H9 (cell line): ENCODE results near the gene CHRNA4. TPM values are rescaled to one million over a fixed set of nuclear protein-coding genes. Genes with fewer than 3 reads are reported as not detected.

Experiments
- DNase-seq: peaks from one replicate; pipeline ENCODE4 v3.0.0-alpha.2; 2017
- H2AFZ ChIP-seq: one replicate; pipeline ENCODE4 v1.6.1; 2013; ENCODE audit warnings: mild to moderate bottlenecking, low read length, control low read depth, moderate library complexity
- H2AK5ac ChIP-seq: 2 replicates; pipeline ENCODE4 v1.6.1; 2013; ENCODE audit warnings: low read length, control low read depth, mixed read lengths; ENCODE audit not compliant: insufficient read length
- H2BK120ac ChIP-seq: one replicate; pipeline ENCODE4 v1.6.1; 2013; ENCODE audit warnings: low read depth, mild to moderate bottlenecking, low read length, control low read depth, inconsistent platforms; ENCODE audit not compliant: poor library complexity, severe bottlenecking
- H2BK12ac ChIP-seq: 2 replicates; pipeline ENCODE4 v1.6.1; 2013; ENCODE audit warnings: low read length, control low read depth, mixed read lengths, low read depth; ENCODE audit not compliant: insufficient read length
- H2BK15ac ChIP-seq: 2 replicates; pipeline ENCODE4 v1.6.1; 2013; ENCODE audit warnings: low read depth, low read length, control low read depth
- H2BK20ac ChIP-seq: one replicate; pipeline ENCODE4 v1.6.1; 2013; ENCODE audit warnings: low read depth, mild to moderate bottlenecking, low read length, control low read depth, inconsistent platforms; ENCODE audit not compliant: poor library complexity, severe bottlenecking
- H2BK5ac ChIP-seq: 2 replicates; pipeline ENCODE4 v1.6.1; 2013; ENCODE audit warnings: low read length, control low read depth, mixed read lengths; ENCODE audit not compliant: insufficient read length
- H3K14ac ChIP-seq: 2 replicates; pipeline ENCODE4 v1.6.1; 2013; ENCODE audit warnings: low read length, control low read depth; ENCODE audit not compliant: insufficient read depth
- H3K18ac ChIP-seq: 2 replicates; pipeline ENCODE4 v1.6.1; 2013; ENCODE audit warnings: low read depth, mild to moderate bottlenecking, mixed read lengths, low read length, control low read depth; ENCODE audit not compliant: insufficient read length
- H3K23ac ChIP-seq: 2 replicates; pipeline ENCODE4 v1.6.1; 2013; ENCODE audit warnings: low read length, control low read depth, mixed read lengths, low read depth; ENCODE audit not compliant: insufficient read length
- H3K23me2 ChIP-seq: 2 replicates; pipeline ENCODE4 v1.6.1; 2013; ENCODE audit warnings: low read depth, mild to moderate bottlenecking, mixed read lengths, low read length, control low read depth; ENCODE audit not compliant: insufficient read length, poor library complexity, severe bottlenecking
- H3K27ac ChIP-seq: 2 replicates; pipeline ENCODE4 v1.5.1; 2013; ENCODE audit warnings: low read length, control low read depth, mixed read lengths, low read depth; ENCODE audit not compliant: insufficient read length
- H3K27me3 ChIP-seq: 2 replicates; pipeline ENCODE4 v1.6.1; 2013; ENCODE audit warnings: low read length, control low read depth, inconsistent platforms; ENCODE audit not compliant: insufficient read depth
- H3K4ac ChIP-seq: 2 replicates; pipeline ENCODE4 v1.6.1; 2013; ENCODE audit warnings: low read depth, mild to moderate bottlenecking, control low read depth, inconsistent platforms, low read length, moderate library complexity
- H3K4me1 ChIP-seq: 2 replicates; pipeline ENCODE4 v1.6.1; 2013; ENCODE audit warnings: low read length, control low read depth, inconsistent platforms; ENCODE audit not compliant: insufficient read depth
- H3K4me2 ChIP-seq: 2 replicates; pipeline ENCODE4 v1.6.1; 2013; ENCODE audit warnings: low read length, control low read depth, mixed read lengths; ENCODE audit not compliant: insufficient read length, insufficient read depth
- H3K56ac ChIP-seq: 2 replicates; pipeline ENCODE4 v1.6.1; 2013; ENCODE audit warnings: low read depth, mild to moderate bottlenecking, mixed read lengths, low read length, control low read depth; ENCODE audit not compliant: insufficient read length
- H3K79me1 ChIP-seq: 2 replicates; pipeline ENCODE4 v1.6.1; 2013; ENCODE audit warnings: low read depth, mild to moderate bottlenecking, moderate library complexity, low read length, control low read depth, inconsistent platforms; ENCODE audit not compliant: insufficient read depth, poor library complexity, severe bottlenecking
- H3K79me2 ChIP-seq: 2 replicates; pipeline ENCODE4 v1.6.1; 2013; ENCODE audit warnings: low read length, control low read depth, inconsistent platforms; ENCODE audit not compliant: insufficient read depth
- H3K9ac ChIP-seq: 2 replicates; pipeline ENCODE4 v1.6.1; 2013; ENCODE audit warnings: low read length, control low read depth, mixed read lengths; ENCODE audit not compliant: insufficient read length; ENCODE audit errors: extremely low read depth
- H3K9me3 ChIP-seq: one replicate; pipeline ENCODE4 v1.6.1; 2013; ENCODE audit warnings: low read depth, low read length, inconsistent platforms; ENCODE audit not compliant: control insufficient read depth
- H3T11ph ChIP-seq: one replicate; pipeline ENCODE4 v1.6.1; 2013; ENCODE audit warnings: mild to moderate bottlenecking, low read length, control low read depth, inconsistent platforms
- H4K20me1 ChIP-seq: one replicate; pipeline ENCODE4 v1.6.1; 2013; ENCODE audit not compliant: control insufficient read depth, insufficient read length, insufficient read depth
- H4K5ac ChIP-seq: 2 replicates; pipeline ENCODE4 v1.6.1; 2013; ENCODE audit warnings: low read depth, mild to moderate bottlenecking, mixed read lengths, low read length, control low read depth; ENCODE audit not compliant: insufficient read length
- H4K8ac ChIP-seq: replicated peaks from 2 replicates; pipeline ENCODE4 v1.6.1; 2013; ENCODE audit warnings: low read length, control low read depth, mixed read lengths, low read depth; ENCODE audit not compliant: insufficient read length
- H4K91ac ChIP-seq: 2 replicates; pipeline ENCODE4 v1.6.1; 2013; ENCODE audit warnings: low read depth, mild to moderate bottlenecking, moderate library complexity, mixed read lengths, low read length, control low read depth; ENCODE audit not compliant: insufficient read length
- H3K27ac Mint-ChIP-seq, 3 experiments: 2 replicates in 2 of 3; 3 replicates in 1 of 3; pipeline ENCODE4 v1.8.0; 2020 to 2021; ENCODE audit warnings: mixed read lengths in 3 of 3, mild to moderate bottlenecking in 1 of 3, moderate library complexity in 1 of 3
- H3K27me3 Mint-ChIP-seq: 2 replicates; pipeline ENCODE4 v1.8.0; 2021; ENCODE audit warnings: low read depth, mild to moderate bottlenecking, moderate library complexity, mixed read lengths
- H3K36me3 Mint-ChIP-seq, 3 experiments: 2 replicates in 2 of 3; 3 replicates in 1 of 3; pipeline ENCODE4 v1.8.0; 2020 to 2021; ENCODE audit warnings: low read depth in 3 of 3, mixed read lengths in 3 of 3; ENCODE audit not compliant: insufficient read depth in 1 of 3
- H3K4me1 Mint-ChIP-seq, 2 experiments: 2 replicates each; pipeline ENCODE4 v1.8.0; 2020; ENCODE audit warnings: mixed read lengths in 2 of 2
- H3K4me3 Mint-ChIP-seq, 2 experiments: 2 replicates in 1 of 2; 3 replicates in 1 of 2; pipeline ENCODE4 v1.8.0; 2020 to 2021; ENCODE audit warnings: mild to moderate bottlenecking in 2 of 2, mixed read lengths in 2 of 2, moderate library complexity in 1 of 2
- H3K9me3 Mint-ChIP-seq, 2 experiments: 2 replicates in 1 of 2; 3 replicates in 1 of 2; pipeline ENCODE4 v1.8.0; 2020; ENCODE audit warnings: mild to moderate bottlenecking in 2 of 2, mixed read lengths in 2 of 2, moderate library complexity in 1 of 2
- WGBS: extraction: QIAGEN DNeasy Blood & Tissue Kit; methylation state at CpG from one replicate; pipeline ENCODE4 v1.1.7; 2013; ENCODE audit warnings: missing lambda C conversion rate, low lambda C conversion rate, mixed read lengths; ENCODE audit not compliant: insufficient read length; ENCODE audit errors: extremely low coverage; 5-methylcytosine and 5-hydroxymethylcytosine counted together
- total RNA-seq: library from RNA; stranded (reverse); gene quantifications from 2 replicates; pipeline ENCODE4 v1.2.1, GENCODE V29; 2021
- TF ChIP-seq, protein P1 (sequence below): fragments of 200-600 bp; sonication (generic); conservative IDR thresholded peaks from 3 replicates; pipeline ENCODE4 v1.8.0; 2021; ENCODE audit warnings: antibody characterized with exemption, mild to moderate bottlenecking

CHRNA4 gene
- total RNA-seq, 1 experiment from 2014 or later, result 2.5 TPM

- Histone ChIP-seq H3K18ac (no peak overlapping the region), H3K79me2 (no peaks in the 10 kb centered on the region), H3K56ac (no peak overlapping the region), H3K9me3 (peaks cover 3% of the 10 kb centered on the region), H3K23ac (no peak overlapping the region), H2BK20ac (no peak overlapping the region), H2BK15ac (no peak overlapping the region), H3K27ac (no peak overlapping the region), H2BK5ac (no peak overlapping the region), H3K4ac (no peak overlapping the region), H3T11ph (no peak overlapping the region), H3K14ac (no peak overlapping the region), H4K20me1 (no peaks in the 10 kb centered on the region), H4K5ac (no peak overlapping the region), H4K8ac (no peak overlapping the region), H3K9ac (no peak overlapping the region), H3K4me1 (peaks cover 7% of the 10 kb centered on the region; the same call in 1 of the 2 replicates), H2AK5ac (no peak overlapping the region), H2BK12ac (no peak overlapping the region), H2AFZ (no peak overlapping the region), H3K27me3 (no peaks in the 10 kb centered on the region), H3K4me2 (no peak overlapping the region), H3K79me1 (no peaks in the 10 kb centered on the region), H2BK120ac (no peak overlapping the region), H3K23me2 (no peaks in the 10 kb centered on the region), H4K91ac (no peak overlapping the region)
- no peak for DNase-seq
- WGBS, result no CpG with 5 or more reads among the region's 17 CpGs
- Mint-ChIP-seq H3K36me3 (peaks cover 4 to 18% (median 13%) of the 10 kb centered on the region in 3 experiments; a peak in 6 of 7 replicates), H3K4me3 (no peak overlapping the region), H3K27ac (no peak overlapping the region), H3K9me3 (peaks cover 33 to 42% of the 10 kb centered on the region in 2 experiments), H3K4me1 (peaks cover 21 to 27% of the 10 kb centered on the region in 2 experiments), H3K27me3 (peaks cover 14% of the 10 kb centered on the region)
- TF ChIP-seq, protein P1, sequence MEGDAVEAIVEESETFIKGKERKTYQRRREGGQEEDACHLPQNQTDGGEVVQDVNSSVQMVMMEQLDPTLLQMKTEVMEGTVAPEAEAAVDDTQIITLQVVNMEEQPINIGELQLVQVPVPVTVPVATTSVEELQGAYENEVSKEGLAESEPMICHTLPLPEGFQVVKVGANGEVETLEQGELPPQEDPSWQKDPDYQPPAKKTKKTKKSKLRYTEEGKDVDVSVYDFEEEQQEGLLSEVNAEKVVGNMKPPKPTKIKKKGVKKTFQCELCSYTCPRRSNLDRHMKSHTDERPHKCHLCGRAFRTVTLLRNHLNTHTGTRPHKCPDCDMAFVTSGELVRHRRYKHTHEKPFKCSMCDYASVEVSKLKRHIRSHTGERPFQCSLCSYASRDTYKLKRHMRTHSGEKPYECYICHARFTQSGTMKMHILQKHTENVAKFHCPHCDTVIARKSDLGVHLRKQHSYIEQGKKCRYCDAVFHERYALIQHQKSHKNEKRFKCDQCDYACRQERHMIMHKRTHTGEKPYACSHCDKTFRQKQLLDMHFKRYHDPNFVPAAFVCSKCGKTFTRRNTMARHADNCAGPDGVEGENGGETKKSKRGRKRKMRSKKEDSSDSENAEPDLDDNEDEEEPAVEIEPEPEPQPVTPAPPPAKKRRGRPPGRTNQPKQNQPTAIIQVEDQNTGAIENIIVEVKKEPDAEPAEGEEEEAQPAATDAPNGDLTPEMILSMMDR, result no peak
Observed at GRCh38 chr20:63392465-63393365, 31.6 kb upstream of the CHRNA4 start.
